ENCODE measurements around the gene DTHD1. TPM values are rescaled to one million over a fixed set of nuclear protein-coding genes. Genes with fewer than 3 reads are reported as not detected.

Gene DTHD1
- total RNA-seq, 3 donors from 2014 or later: 0.12 to 0.55 (median 0.22) TPM

DNA sequence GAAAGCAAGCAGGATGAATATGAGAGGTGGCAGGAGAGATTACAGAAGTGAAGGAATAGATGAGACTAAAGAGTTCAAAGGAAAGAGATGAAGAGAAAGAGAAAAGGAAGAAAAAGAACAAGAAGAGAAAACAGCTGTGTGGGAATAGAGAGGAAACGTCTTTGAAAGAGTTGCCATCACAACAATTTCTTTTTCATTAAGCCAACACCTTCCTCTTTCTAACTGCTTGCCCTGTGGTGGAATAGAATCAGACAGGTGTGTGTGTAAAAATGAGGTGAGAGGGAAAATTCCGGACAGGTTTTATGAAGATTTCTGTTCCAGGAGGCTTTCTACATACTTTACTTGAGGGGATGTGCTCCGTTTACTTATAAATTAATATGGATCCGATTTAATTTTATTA, 28.8 kb downstream of the DTHD1 start:
- H3K4me3 ChIP-seq: no peak overlapping the region
- ATAC-seq (no peak), DNase-seq (no peak)
- no peaks in the 10 kb centered on the region for H3K36me3 ChIP-seq (ENCODE audit: low read depth)
- no peaks in the 10 kb centered on the region for H3K4me1 ChIP-seq (ENCODE audit: low read depth)
- no peaks in the 10 kb centered on the region for H3K9me3 ChIP-seq
- intact Hi-C loops (cut with DNase I, micrococcal nuclease): no loop called here
- TF ChIP-seq CTCF (IDR thresholded peaks at IDR 0.05): no peak

GRCh38 chr4:36310793-36311192, 29.4 kb downstream of the DTHD1 start:
- peak; percentile 70 for ATAC-seq

GRCh38 chr4:36312511-36312910, 31.1 kb downstream of the DTHD1 start:
- no peak for ATAC-seq
- Histone ChIP-seq H3K36me3 (ENCODE audit: low read depth) (no peaks in the 10 kb centered on the region), H3K9me3 (no peaks in the 10 kb centered on the region), H3K4me3 (no peak overlapping the region), H3K4me1 (ENCODE audit: low read depth) (no peaks in the 10 kb centered on the region)
- DNase-seq: no peak
- intact Hi-C loops (cut with DNase I, micrococcal nuclease): no loop called here
- TF ChIP-seq CTCF (IDR thresholded peaks at IDR 0.05): no peak

More at GRCh38 chr4:36310793-36311192, 29.4 kb downstream of the DTHD1 start:
- no peak overlapping the region for H3K4me3 ChIP-seq
- TF ChIP-seq CTCF (IDR thresholded peaks at IDR 0.05): no peak
- intact Hi-C loops (cut with DNase I, micrococcal nuclease): no loop called here
- H3K4me1 ChIP-seq (ENCODE audit: low read depth): no peaks in the 10 kb centered on the region
- no peak for DNase-seq
- H3K9me3 ChIP-seq: no peaks in the 10 kb centered on the region
- no peaks in the 10 kb centered on the region for H3K36me3 ChIP-seq (ENCODE audit: low read depth)

GRCh38 chr4:36313301-36313700, 31.9 kb downstream of the DTHD1 start:
- H3K36me3 ChIP-seq (ENCODE audit: low read depth): no peaks in the 10 kb centered on the region
- H3K4me1 ChIP-seq (ENCODE audit: low read depth): no peaks in the 10 kb centered on the region
- ATAC-seq: no peak
- no peak overlapping the region for H3K4me3 ChIP-seq
- no peak for TF ChIP-seq CTCF (IDR thresholded peaks at IDR 0.05)
- intact Hi-C loops (cut with DNase I, micrococcal nuclease): no loop called here
- no peaks in the 10 kb centered on the region for H3K9me3 ChIP-seq
- no peak for DNase-seq

GRCh38 chr4:36313703-36314102, 32.3 kb downstream of the DTHD1 start:
- TF ChIP-seq CTCF (IDR thresholded peaks at IDR 0.05): no peak
- Histone ChIP-seq H3K4me1 (ENCODE audit: low read depth) (no peaks in the 10 kb centered on the region), H3K9me3 (no peaks in the 10 kb centered on the region), H3K4me3 (no peak overlapping the region), H3K36me3 (ENCODE audit: low read depth) (no peaks in the 10 kb centered on the region)
- intact Hi-C loops (cut with DNase I, micrococcal nuclease): no loop called here
- DNase-seq (no peak), ATAC-seq (no peak)

DNA sequence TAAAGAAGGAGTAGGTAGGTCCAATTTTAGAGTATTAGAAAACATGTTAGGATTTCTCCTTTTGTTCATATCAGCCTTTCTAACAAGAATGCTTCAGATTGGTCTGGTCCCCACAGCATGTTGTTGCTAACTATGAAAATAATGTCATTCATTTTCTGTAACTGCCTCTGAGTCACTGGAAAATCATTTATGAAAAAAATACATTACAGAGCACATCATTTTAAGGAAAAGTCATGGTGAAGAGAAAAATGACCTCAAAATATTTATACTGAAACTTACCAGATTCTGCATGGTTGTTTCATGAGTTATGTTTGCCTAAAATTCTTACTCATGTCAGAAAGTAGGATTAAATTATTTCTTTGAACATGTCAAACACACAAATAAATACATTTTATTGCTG, 35.2 kb downstream of the DTHD1 start:
- Histone ChIP-seq H3K9me3 (no peaks in the 10 kb centered on the region), H3K4me1 (ENCODE audit: low read depth) (no peaks in the 10 kb centered on the region), H3K36me3 (ENCODE audit: low read depth) (no peaks in the 10 kb centered on the region), H3K4me3 (no peak overlapping the region)
- intact Hi-C loops (cut with DNase I, micrococcal nuclease): no loop called here
- ATAC-seq: no peak
- no peak for TF ChIP-seq CTCF (IDR thresholded peaks at IDR 0.05)
- DNase-seq: no peak

All from mucosa of descending colon (tissue), 3 donors.